IPS-20b (cell line): Measurements from ENCODE around the gene NPY4R.
"Not testable (repeated sequence)": the region's sequence is repeated elsewhere in the genome, so short reads cannot be mapped to it uniquely, and the experiment has no call there.

Experiments
- H3K27ac ChIP-seq: one replicate; pipeline ENCODE4 v1.5.1; 2013; ENCODE audit warnings: low read length
- H3K27me3 ChIP-seq: 2 replicates; pipeline ENCODE4 v1.6.1; 2013; ENCODE audit warnings: mild to moderate bottlenecking, low read length, inconsistent platforms; ENCODE audit not compliant: insufficient read depth
- H3K36me3 ChIP-seq: 2 replicates; pipeline ENCODE4 v1.6.1; 2013; ENCODE audit warnings: low read depth, mild to moderate bottlenecking, inconsistent platforms, low read length, moderate library complexity; ENCODE audit not compliant: insufficient read depth
- H3K4me1 ChIP-seq: 2 replicates; pipeline ENCODE4 v1.6.1; 2013; ENCODE audit warnings: mild to moderate bottlenecking, control low read depth, inconsistent platforms, low read length, moderate library complexity; ENCODE audit not compliant: insufficient read depth
- H3K4me3 ChIP-seq: 2 replicates; pipeline ENCODE4 v1.5.1; 2013; ENCODE audit warnings: mild to moderate bottlenecking, low read length, inconsistent platforms
- H3K9ac ChIP-seq: 2 replicates; pipeline ENCODE4 v1.6.1; 2013; ENCODE audit warnings: low read depth, mild to moderate bottlenecking, inconsistent platforms, low read length, moderate library complexity
- H3K9me3 ChIP-seq: 2 replicates; pipeline ENCODE4 v1.6.1; 2013; ENCODE audit warnings: mild to moderate bottlenecking, low read depth, low read length, inconsistent platforms; ENCODE audit not compliant: insufficient read depth

Gene NPY4R

DNA sequence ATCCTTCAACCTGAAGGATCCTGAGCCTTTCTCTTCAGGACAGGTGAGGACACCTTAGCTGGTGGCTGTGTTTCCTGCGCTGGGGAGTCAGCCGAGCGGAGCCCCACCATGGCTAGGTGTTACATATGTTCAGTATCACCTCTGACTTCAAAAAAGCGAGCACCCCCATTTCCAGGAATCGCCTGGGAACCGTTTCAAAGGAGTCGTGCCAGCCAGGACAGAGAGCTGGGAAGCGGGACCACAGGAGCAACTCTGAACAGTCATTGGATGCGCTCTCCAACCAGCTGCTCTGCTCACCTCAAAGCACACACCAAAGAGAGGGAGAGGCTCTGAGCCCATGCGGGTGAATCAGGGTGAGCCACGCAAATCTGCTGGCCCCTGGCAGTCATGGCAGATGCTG, 24.5 kb upstream of the NPY4R start:
- not testable (repeated sequence) for H3K4me3 ChIP-seq, H3K36me3 ChIP-seq, H3K9me3 ChIP-seq, H3K9ac ChIP-seq, H3K27me3 ChIP-seq, H3K27ac ChIP-seq, H3K4me1 ChIP-seq

DNA sequence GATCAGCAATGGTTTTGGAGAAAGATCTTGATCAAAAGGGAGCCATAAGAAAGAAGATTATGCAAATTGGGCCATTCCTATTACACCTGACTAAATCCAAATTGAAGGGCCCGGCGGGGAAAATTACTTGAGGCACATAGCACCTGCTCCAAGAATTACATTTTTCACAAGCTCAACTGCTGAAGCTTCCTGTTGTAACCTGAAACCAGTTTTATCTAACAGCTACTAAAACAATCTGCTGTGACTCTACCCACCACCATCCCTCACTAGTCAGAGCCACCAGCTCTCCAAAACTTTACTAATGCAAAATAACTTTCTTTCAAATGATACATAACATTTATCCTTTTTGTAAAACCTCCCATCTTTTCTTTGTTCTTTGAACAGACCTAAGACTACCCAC, 20.7 kb upstream of the NPY4R start:
- H3K9me3 ChIP-seq, H3K9ac ChIP-seq, H3K27me3 ChIP-seq, H3K36me3 ChIP-seq, H3K4me3 ChIP-seq, H3K27ac ChIP-seq, H3K4me1 ChIP-seq: not testable (repeated sequence)

DNA sequence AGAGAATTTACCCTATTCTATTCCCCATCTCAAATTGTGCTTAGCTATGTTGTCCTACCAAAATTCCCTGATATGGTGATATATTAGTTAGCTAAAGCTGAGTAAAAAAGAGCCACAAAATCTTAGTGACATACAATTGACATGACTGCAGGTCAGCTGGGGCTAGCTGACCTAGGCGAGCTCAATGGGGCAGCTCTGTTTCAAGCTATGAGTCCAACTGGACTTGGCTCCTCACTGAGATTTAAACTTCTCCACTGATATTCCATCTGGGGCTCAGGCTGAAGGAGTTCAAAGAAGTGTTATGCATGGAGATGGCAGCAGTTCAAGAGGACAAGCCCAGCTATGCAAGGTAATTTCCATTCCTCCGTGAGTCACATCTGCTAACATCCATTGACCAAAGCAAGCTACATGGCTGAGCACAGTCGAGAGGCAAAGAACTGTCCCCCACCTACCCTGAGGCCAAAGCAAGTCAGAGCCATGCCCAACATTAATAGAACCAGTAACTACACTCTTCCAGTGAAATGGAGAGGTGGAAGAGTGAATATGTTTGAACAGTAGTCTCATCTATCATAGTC, 9.1 kb upstream of the NPY4R start:
- not testable (repeated sequence) for H3K36me3 ChIP-seq, H3K27me3 ChIP-seq, H3K9me3 ChIP-seq, H3K9ac ChIP-seq, H3K4me1 ChIP-seq, H3K4me3 ChIP-seq, H3K27ac ChIP-seq

DNA sequence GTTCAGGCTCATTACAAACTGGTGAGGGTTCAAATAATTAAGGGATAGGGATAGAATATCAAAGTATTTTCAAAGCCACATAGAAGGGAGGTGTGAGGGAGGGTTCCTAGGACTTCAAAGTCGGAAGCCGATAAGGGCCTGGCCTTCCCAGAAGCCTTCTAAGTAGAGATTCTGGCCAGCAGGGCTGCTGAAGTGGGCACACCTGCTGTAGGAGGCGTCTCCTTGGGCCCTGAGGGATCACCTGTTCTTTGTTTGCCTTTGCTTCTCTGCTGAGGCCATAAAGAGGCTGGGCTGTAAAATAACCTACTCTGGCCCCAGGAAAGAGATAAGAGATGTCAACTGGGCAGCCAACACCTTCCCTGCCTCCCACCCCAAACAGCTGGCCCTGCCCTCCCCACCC, 8.0 kb upstream of the NPY4R start:
- H3K4me1 ChIP-seq, H3K27me3 ChIP-seq, H3K36me3 ChIP-seq, H3K27ac ChIP-seq, H3K9me3 ChIP-seq, H3K4me3 ChIP-seq, H3K9ac ChIP-seq: not testable (repeated sequence)

DNA sequence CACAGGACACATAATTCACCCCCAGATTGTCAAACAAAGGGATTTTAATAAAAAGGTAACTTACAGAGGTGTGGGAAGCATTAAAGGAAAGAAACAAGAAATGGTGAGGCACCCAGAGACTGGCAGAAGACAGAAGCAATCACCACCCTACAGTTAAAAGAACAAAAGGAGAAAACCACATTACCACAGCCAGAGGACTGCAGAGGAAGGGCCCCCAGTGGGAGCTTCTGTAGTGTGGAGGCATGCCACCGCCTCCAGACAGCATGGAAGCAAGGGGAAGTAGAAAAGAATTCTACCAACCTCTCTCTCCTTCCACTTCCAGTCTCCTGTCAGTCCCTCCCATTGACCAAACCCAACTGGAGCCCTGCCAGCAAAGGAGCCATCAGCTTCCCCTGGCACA, 4.4 kb upstream of the NPY4R start:
- not testable (repeated sequence) for H3K27me3 ChIP-seq, H3K4me1 ChIP-seq, H3K4me3 ChIP-seq, H3K27ac ChIP-seq, H3K36me3 ChIP-seq, H3K9me3 ChIP-seq, H3K9ac ChIP-seq

DNA sequence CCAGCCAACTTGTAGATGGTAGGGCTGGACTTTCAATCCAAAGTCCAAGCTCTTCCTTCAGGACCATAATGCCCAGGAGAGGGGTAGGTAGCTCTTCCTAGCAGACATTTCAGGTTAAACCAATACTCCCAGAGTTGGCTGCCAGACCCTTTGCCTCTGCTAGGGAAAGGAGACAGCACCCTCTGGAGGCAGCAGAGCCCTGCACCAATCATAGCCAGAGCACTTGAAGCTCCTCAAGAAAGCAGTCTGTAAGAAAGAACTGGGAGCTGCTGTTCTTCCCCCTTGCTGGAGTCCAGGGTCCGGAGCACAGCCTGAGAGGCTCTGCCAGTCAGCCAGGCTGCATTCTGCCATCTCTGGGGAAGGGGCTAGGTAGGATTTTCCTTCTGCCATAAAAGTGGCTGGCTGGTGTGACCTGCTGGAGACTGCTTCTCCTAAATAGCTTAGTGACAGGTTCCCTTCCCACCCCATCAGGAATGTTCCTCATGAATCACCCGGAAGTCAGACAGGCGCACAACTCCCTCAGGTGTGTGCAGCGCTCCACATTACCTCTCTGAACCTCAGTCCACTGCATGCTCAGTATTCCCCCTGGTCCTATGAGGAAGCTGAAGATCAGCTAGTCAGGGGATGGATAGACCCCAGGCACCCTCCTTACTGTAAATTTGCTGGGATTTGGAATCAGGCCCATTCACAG, 2.5 kb upstream of the NPY4R start:
- not testable (repeated sequence) for H3K9me3 ChIP-seq, H3K4me1 ChIP-seq, H3K27ac ChIP-seq, H3K36me3 ChIP-seq, H3K9ac ChIP-seq, H3K4me3 ChIP-seq, H3K27me3 ChIP-seq

DNA sequence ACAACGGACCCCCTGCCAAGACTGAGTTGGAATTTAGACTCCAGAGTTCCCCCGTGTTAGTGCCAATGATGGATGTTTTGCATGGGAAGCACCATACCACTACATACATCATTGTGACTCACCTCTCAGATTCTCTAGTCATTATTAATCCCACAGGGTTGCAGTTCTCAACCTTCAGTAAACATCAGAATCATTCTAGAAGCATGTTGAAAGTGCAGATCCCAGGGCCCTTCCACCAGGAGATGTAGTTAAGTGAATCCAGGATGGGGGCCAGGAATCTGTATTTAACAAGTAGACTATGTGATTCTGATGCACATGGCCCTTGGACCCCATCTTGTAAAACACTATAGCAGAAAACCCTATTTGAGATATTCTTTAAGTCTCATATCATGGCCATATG, 2.1 kb downstream of the NPY4R start:
- not testable (repeated sequence) for H3K4me1 ChIP-seq, H3K4me3 ChIP-seq, H3K9ac ChIP-seq, H3K27me3 ChIP-seq, H3K9me3 ChIP-seq, H3K36me3 ChIP-seq, H3K27ac ChIP-seq

DNA sequence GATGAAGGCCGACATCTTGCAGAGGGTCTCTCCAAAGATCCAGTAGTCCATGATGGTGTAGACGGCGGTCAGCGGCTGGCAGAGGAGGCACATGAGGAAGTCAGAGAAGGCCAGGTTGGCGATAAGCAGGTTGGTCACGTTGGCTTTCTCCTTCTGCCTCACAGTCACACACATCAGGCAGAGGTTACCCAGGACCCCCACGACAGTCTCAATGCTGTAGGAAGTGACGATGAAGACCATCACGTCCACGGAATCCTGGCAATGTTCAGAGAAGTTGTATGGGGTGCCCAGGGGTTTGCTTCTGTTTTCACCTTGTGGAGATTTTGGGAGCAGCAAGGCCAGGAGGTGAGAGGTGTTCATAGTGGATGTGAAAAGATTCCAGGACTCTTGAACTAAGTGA, 3.5 kb downstream of the NPY4R start:
- H3K36me3 ChIP-seq, H3K9ac ChIP-seq, H3K27me3 ChIP-seq, H3K4me3 ChIP-seq, H3K4me1 ChIP-seq, H3K9me3 ChIP-seq, H3K27ac ChIP-seq: not testable (repeated sequence)

DNA sequence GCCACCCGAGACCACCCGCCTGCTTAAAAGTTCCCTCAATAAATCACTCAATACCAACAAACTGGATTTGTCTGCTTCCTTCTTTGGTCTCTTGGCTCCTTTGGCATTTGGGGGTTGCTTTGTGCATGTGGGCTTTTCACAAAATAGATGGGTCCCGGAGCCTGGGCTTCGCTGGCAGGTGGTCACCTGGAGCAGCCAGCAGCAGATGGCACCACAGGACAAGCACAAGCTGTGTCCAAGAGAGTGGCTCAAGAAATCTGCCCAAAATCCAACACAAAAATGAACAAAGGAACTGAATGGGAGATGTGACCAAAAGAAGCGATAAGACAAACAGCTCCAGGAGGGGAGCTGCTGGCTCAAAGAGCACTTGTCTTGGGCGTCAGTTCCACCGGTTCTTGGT, 6.2 kb downstream of the NPY4R start:
- H3K27me3 ChIP-seq, H3K4me3 ChIP-seq, H3K9me3 ChIP-seq, H3K9ac ChIP-seq, H3K27ac ChIP-seq, H3K4me1 ChIP-seq, H3K36me3 ChIP-seq: not testable (repeated sequence)

DNA sequence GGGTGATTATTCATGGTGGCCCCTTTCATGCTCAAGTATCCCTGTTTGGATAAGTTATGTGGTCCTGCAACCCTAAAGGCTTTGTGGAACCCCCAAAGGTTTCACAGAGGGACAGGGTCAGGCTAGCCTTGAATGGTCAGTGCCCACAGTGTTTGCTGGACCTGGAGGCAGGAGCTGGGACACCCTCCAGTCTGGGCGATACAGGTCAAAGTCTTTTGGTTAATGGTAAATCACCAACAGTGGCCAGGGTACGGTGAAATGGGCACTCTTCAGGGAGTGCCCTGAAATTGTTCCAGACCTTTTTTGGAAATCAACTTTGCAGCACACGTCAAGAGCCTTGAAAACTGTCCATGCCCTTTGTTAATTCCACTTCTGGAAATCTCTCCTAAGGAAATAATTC, 8.7 kb downstream of the NPY4R start:
- H3K4me1 ChIP-seq, H3K36me3 ChIP-seq, H3K9me3 ChIP-seq, H3K27ac ChIP-seq, H3K4me3 ChIP-seq, H3K9ac ChIP-seq, H3K27me3 ChIP-seq: not testable (repeated sequence)

DNA sequence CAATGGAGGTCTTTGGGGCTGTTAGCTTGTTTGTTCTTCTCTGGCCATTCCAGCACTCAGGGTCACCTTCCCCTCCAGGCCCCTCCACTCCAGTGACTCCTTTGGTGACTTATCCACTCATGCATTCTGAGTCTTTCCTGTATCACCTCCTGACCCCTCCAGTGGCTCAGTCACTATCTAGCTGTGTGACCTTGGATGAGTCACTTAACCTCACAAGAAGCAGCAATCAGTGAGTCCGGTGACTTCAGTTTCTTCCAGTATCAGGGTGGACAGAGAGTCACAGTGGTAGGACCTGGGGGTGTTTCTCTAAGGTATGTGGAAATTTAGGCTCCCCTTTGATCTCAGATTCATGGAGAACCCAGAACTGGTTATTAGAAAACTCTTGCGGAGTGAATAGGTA, 9.8 kb downstream of the NPY4R start:
- not testable (repeated sequence) for H3K27ac ChIP-seq, H3K4me3 ChIP-seq, H3K9me3 ChIP-seq, H3K9ac ChIP-seq, H3K27me3 ChIP-seq, H3K36me3 ChIP-seq, H3K4me1 ChIP-seq

DNA sequence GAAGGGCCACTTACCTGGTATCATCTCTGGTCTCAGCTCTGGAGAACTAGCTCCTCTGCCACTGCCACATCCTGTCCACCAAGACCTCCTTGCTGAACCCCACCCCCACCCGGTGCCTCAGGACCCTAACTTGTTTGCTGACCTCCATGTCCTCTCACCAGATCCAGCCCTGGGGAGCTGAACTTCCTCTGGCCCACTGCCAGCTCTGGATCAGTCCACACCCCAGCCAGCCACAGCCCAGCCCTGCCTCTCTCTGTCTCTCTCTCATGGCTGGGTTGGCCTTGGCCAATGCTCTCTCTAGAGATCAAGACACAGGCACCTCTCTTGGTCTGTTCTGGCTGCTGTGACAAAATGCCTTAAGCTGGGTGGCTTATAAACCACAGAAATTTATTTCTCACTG, 14.4 kb downstream of the NPY4R start:
- H3K9ac ChIP-seq, H3K9me3 ChIP-seq, H3K4me3 ChIP-seq, H3K36me3 ChIP-seq, H3K27ac ChIP-seq, H3K27me3 ChIP-seq, H3K4me1 ChIP-seq: not testable (repeated sequence)

DNA sequence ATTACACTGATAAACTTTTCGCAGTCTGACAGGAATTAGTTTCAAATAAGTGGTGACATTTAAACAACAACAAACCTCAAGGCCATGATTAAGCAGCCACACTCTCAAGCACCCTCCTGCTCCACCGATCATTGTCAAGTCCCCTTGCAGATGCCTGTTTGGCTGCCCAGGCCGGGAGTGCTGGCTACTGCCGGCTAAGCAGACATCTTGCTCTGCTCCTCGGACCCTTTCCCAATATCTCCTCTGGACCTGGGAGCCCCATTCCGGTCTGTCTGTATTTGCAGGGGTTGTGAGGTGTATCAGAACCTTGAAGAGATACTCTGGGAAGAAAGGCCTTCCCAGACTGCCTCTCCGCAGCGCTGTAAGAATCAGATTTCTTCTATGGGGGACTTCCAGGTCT, 14.9 kb downstream of the NPY4R start:
- not testable (repeated sequence) for H3K27ac ChIP-seq, H3K27me3 ChIP-seq, H3K4me3 ChIP-seq, H3K4me1 ChIP-seq, H3K9me3 ChIP-seq, H3K9ac ChIP-seq, H3K36me3 ChIP-seq
